Right atrium auricular region (tissue), 2 donors: ENCODE data around the gene PNO1. TPM values are rescaled to one million over a fixed set of nuclear protein-coding genes. Genes with fewer than 3 reads are reported as not detected.

Source experiments
- DNase-seq: peaks from one replicate; pipeline ENCODE4 v3.0.0-alpha.2; 2019; ENCODE audit warnings: low spot score
- H3K27ac ChIP-seq, 2 donors: fragments of 200-600 bp; sonication (generic); 1 replicate in 1 of 2; 2 replicates in 1 of 2; pipeline ENCODE4 v1.5.1; 2016 to 2019
- H3K27me3 ChIP-seq, 2 donors: fragments of 200-600 bp; sonication (generic); one replicate each; pipeline versions ENCODE4 v1.5.1 to v1.6.0; 2017 to 2019
- H3K36me3 ChIP-seq: fragments of 200-600 bp; sonication (generic); one replicate; pipeline ENCODE4 v1.5.1; 2016
- H3K4me1 ChIP-seq, 2 donors: fragments of 200-600 bp; sonication (generic); one replicate each; pipeline versions ENCODE4 v1.5.1 to v1.6.0; 2017 to 2019
- H3K4me3 ChIP-seq, 2 donors: fragments of 200-600 bp; sonication (generic); 1 replicate in 1 of 2; 2 replicates in 1 of 2; pipeline ENCODE4 v1.5.1; 2017 to 2019; ENCODE audit warnings: mild to moderate bottlenecking in 1 of 2, moderate library complexity in 1 of 2
- H3K9me3 ChIP-seq, 2 donors: fragments of 200-600 bp; sonication (generic); one replicate each; pipeline ENCODE4 v1.5.1; 2019
- total RNA-seq, 2 donors: library from RNA; depleted of rRNA; stranded (reverse); fragments of >200 nt; gene quantifications; one replicate each; pipeline ENCODE4 v1.1.0, GENCODE V29; 2016
- TF ChIP-seq, protein P1 (sequence below), 2 donors: fragments of 200-600 bp; sonication (generic); IDR thresholded peaks; one replicate each; pipeline ENCODE4 v1.5.1; 2019; ENCODE audit warnings: antibody characterized with exemption in 2 of 2

The PNO1 gene
- total RNA-seq, 2 donors from 2014 or later = 8.7 to 12.0 TPM

DNA sequence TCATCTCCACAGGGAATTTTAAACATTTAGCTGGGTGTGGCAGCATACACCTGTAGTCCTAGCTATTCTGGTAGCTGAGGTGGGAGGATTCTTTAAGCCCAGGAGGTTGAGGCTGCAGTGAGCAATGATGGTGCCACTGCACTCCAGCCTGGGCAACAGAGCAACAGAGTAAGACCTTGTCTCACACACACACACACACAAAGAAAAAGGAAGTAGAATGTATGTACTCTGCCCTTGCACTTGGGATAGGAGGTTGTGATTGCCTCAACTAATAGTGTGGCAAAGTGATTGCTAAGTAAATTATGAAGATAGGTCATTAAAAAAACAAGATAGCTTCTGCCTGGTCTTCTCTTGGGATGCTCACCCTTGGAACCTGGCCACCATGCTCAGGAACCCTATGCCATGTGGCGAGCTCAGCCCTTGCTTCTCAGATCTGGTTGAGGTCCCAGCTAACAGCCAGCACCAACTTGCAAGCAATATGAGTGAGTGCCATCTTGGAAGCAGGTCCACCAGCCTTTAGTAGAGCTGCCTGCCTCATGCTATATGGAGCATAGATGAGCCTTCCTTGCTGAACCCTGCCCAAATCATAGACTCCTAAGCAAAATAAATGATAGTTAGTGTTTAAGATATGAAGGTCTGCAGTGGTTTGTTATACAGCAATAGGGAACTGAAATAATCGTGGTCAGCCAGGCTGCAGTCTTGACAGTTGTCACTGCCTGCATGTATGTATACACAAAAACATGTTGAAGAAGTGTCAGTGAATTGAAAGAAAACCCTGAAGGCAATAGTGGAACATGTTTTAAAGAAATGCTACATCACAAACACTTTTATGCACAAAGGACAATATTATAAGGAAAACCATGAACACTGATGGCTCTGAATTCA, 30.1 kb upstream of the PNO1 start:
- H3K4me3 ChIP-seq = no peak overlapping the region
- no peak for DNase-seq
- TF ChIP-seq, protein P1, sequence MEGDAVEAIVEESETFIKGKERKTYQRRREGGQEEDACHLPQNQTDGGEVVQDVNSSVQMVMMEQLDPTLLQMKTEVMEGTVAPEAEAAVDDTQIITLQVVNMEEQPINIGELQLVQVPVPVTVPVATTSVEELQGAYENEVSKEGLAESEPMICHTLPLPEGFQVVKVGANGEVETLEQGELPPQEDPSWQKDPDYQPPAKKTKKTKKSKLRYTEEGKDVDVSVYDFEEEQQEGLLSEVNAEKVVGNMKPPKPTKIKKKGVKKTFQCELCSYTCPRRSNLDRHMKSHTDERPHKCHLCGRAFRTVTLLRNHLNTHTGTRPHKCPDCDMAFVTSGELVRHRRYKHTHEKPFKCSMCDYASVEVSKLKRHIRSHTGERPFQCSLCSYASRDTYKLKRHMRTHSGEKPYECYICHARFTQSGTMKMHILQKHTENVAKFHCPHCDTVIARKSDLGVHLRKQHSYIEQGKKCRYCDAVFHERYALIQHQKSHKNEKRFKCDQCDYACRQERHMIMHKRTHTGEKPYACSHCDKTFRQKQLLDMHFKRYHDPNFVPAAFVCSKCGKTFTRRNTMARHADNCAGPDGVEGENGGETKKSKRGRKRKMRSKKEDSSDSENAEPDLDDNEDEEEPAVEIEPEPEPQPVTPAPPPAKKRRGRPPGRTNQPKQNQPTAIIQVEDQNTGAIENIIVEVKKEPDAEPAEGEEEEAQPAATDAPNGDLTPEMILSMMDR (IDR thresholded peaks at IDR 0.05) = no peak
- no peaks in the 10 kb centered on the region for H3K9me3 ChIP-seq
- peaks cover 0 to 1% of the 10 kb centered on the region in 2 donors for H3K4me1 ChIP-seq
- H3K27ac ChIP-seq = no peak overlapping the region
- H3K36me3 ChIP-seq = peaks cover 8% of the 10 kb centered on the region
- H3K27me3 ChIP-seq = no peaks in the 10 kb centered on the region

DNA sequence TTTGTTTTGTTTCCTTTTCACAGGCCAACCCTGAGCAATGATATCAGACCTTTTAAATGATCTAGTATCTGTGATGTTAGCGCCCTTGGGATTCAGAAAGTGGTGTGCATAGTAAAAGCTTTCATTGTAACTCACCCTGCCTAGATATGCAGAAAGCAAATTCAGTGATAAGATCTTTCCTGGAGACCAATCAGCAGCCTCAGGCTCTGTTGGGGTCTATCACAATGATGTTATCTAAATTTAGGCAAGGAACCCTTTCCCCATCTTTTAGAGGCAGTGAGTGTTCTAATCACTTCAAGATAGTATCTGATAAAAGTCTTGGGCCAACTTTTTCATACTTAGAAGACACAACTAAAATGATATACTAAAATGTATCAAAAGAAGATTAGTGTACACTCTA, 23.6 kb upstream of the PNO1 start:
- no peak overlapping the region for H3K4me3 ChIP-seq
- no peak for DNase-seq
- no peaks in the 10 kb centered on the region for H3K27me3 ChIP-seq
- TF ChIP-seq, protein P1 (IDR thresholded peaks at IDR 0.05) = no peak
- H3K36me3 ChIP-seq = peaks cover 17% of the 10 kb centered on the region
- H3K27ac ChIP-seq = no peak overlapping the region
- no peaks in the 10 kb centered on the region for H3K9me3 ChIP-seq
- no peaks in the 10 kb centered on the region for H3K4me1 ChIP-seq

DNA sequence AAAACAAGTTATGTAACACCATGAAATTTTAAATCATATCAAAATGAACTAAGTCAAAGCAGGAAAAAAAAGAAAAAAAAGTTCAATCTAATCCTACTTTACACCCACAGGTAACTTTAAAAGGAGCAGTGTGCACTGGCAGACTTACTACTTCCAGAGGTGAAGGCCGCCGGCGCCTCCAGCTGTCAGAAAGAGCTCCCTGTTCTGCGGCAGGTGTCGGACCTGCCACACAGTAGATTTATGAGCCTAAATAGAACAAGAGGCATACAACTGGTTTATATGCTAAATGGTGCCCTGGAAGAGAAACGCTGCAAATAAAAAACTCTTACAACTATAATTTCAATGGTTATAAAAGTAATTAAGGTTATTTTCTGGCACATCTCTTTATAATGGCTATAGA, 23.1 kb upstream of the PNO1 start:
- Histone ChIP-seq H3K36me3 (peaks cover 17% of the 10 kb centered on the region), H3K4me1 (no peaks in the 10 kb centered on the region), H3K9me3 (no peaks in the 10 kb centered on the region), H3K27ac (no peak overlapping the region), H3K27me3 (no peaks in the 10 kb centered on the region), H3K4me3 (no peak overlapping the region)
- TF ChIP-seq, protein P1 (IDR thresholded peaks at IDR 0.05) = no peak
- no peak for DNase-seq

DNA sequence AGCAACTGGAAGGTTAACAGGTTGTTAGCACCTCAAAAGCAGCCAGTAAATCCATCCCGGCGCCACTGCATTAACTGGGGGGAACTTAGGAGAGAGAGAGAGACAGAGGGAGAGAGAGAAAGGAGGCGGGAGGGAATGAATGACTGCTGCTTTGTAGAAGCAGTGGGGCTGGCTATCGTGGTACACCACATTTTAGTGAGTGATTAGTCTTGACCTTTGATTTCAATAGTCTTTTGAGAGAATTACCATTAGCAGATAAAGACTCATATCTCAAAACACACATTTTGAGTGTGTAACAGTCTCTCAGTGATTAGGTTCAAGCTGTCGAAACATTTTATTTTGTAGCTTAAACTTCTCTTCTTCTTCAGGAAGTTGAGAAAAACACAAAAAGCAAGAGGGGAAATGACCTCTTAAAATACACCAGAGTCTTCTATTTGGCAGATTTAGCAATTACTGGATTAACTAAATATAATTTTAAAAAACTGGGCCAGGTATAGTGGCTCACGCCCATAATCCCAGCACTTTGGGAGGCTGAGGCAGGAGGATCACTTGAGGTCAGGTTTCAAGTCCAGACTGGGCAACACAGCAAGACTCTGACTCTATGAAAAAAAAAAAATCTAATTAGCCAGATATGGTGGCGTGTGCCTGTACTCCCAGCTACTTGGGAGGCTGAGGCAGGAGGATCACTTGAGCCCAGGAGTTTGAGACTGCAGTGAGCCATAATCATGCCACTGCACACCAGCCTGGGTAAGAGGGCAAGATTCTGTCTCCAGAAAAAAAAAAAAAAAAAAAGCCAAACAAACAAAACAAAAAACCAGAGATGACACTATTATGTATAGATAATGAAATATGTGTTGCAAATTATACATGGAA, 22.0 kb upstream of the PNO1 start:
- DNase-seq = no peak
- H3K4me3 ChIP-seq = no peak overlapping the region
- H3K9me3 ChIP-seq = no peaks in the 10 kb centered on the region
- H3K27me3 ChIP-seq = no peaks in the 10 kb centered on the region
- no peaks in the 10 kb centered on the region for H3K4me1 ChIP-seq
- TF ChIP-seq, protein P1 (IDR thresholded peaks at IDR 0.05) = no peak
- peaks cover 17% of the 10 kb centered on the region for H3K36me3 ChIP-seq
- no peak overlapping the region for H3K27ac ChIP-seq

DNA sequence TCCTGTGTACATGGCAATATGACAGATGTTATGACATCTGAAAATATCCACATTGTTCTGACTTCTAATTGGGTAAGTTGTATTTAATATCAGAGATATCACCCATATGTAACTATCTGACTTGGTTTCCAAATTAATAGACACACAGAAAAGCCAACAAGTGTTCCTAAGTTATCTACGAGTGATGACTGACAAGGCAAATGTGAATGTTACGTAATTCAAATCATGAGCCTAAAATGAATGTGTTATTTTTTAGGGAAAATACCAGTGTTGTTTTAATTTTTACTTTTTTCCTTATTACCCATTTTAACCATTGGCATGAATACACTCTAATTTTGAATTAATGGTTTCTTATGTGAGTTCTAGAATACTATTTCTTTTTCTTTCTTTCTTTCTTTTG, 15.8 kb upstream of the PNO1 start:
- Histone ChIP-seq H3K27me3 (no peaks in the 10 kb centered on the region), H3K4me3 (no peak overlapping the region), H3K4me1 (no peaks in the 10 kb centered on the region), H3K36me3 (peaks cover 6% of the 10 kb centered on the region), H3K27ac (no peak overlapping the region), H3K9me3 (no peaks in the 10 kb centered on the region)
- no peak for DNase-seq
- TF ChIP-seq, protein P1 (IDR thresholded peaks at IDR 0.05) = no peak
